IMR-90 (cell line): ENCODE data around the gene MYRFL. TPM values are rescaled to one million over a fixed set of nuclear protein-coding genes. Genes with fewer than 3 reads are reported as not detected.

Source experiments
- ATAC-seq: fragments of 200-7000 bp; cut with Tn5 transposase; 2 replicates; pipeline ENCODE4 v1.9.1; 2020; ENCODE audit warnings: low read depth, mild to moderate bottlenecking, moderate library complexity
- BruUV-seq: library from RNA; stranded (reverse); fragments of 400-500 nt; replicated peaks from 2 replicates; lab custom pipeline; 2021; lab: Mats Ljungman, UMichigan
- CTCF ChIA-PET: fragments of 300-600 bp; formaldehyde crosslinking; extraction: SDS; loops from one replicate; lab custom pipeline; 2021; ENCODE audit warnings: antibody characterized with exemption; lab: Yijun Ruan, JAX
- POLR2A ChIA-PET: fragments of 300-600 bp; sonication (Branson Sonifier 250); formaldehyde crosslinking; loops from one replicate; lab custom pipeline; 2022; ENCODE audit warnings: antibody characterized with exemption; ENCODE audit not compliant: unreplicated experiment; lab: Charles Lee
- DNase-seq: peaks from one replicate; pipeline ENCODE4 v3.0.0; 2013
- H2AFZ ChIP-seq: replicated peaks from 2 replicates; pipeline ENCODE3; 2013; ENCODE audit warnings: low read length, mild to moderate bottlenecking; ENCODE audit not compliant: poor library complexity
- H2AK5ac ChIP-seq: 2 replicates; pipeline ENCODE4 v1.6.1; 2013; ENCODE audit warnings: low read depth, low read length, inconsistent platforms
- H2AK9ac ChIP-seq: replicated peaks from 2 replicates; pipeline ENCODE3; 2013; ENCODE audit warnings: mild to moderate bottlenecking, low read depth, low read length, moderate library complexity; ENCODE audit not compliant: poor library complexity
- H2BK120ac ChIP-seq: 2 replicates; pipeline ENCODE4 v1.6.1; 2013; ENCODE audit warnings: low read depth, low read length, inconsistent platforms
- H2BK15ac ChIP-seq: 3 replicates; pipeline ENCODE4 v1.6.1; 2013; ENCODE audit warnings: low read depth, low read length, inconsistent platforms
- H2BK20ac ChIP-seq: 2 replicates; pipeline ENCODE4 v1.6.1; 2013; ENCODE audit warnings: low read depth, mild to moderate bottlenecking, inconsistent platforms, low read length, moderate library complexity
- H2BK5ac ChIP-seq: 2 replicates; pipeline ENCODE4 v1.6.1; 2013; ENCODE audit warnings: mild to moderate bottlenecking, low read depth, low read length, inconsistent platforms; ENCODE audit not compliant: poor library complexity, severe bottlenecking
- H3K14ac ChIP-seq: replicated peaks from 2 replicates; pipeline ENCODE4 v1.6.1; 2013; ENCODE audit warnings: low read depth, low read length, inconsistent platforms
- H3K18ac ChIP-seq: 2 replicates; pipeline ENCODE4 v1.6.1; 2013; ENCODE audit warnings: low read depth, low read length, control low read depth
- H3K23ac ChIP-seq: 2 replicates; pipeline ENCODE4 v1.6.1; 2013; ENCODE audit warnings: low read depth, low read length, inconsistent platforms
- H3K27ac ChIP-seq: 2 replicates; pipeline ENCODE4 v1.5.1; 2013; ENCODE audit warnings: mild to moderate bottlenecking, control low read depth, low read length; ENCODE audit not compliant: insufficient read depth
- H3K27me3 ChIP-seq: 2 replicates; pipeline ENCODE4 v1.6.1; 2013; ENCODE audit warnings: low read length; ENCODE audit not compliant: control insufficient read depth, insufficient read depth
- H3K36me3 ChIP-seq: 2 replicates; pipeline ENCODE4 v1.6.1; 2013; ENCODE audit warnings: low read length, mixed read lengths; ENCODE audit not compliant: control insufficient read depth, insufficient read depth
- H3K4ac ChIP-seq: 2 replicates; pipeline ENCODE4 v1.6.1; 2013; ENCODE audit warnings: low read depth, low read length, inconsistent platforms
- H3K4me1 ChIP-seq: 2 replicates; pipeline ENCODE4 v1.6.1; 2013; ENCODE audit warnings: low read length, mixed read lengths; ENCODE audit not compliant: control insufficient read depth, insufficient read depth
- H3K4me2 ChIP-seq: 2 replicates; pipeline ENCODE4 v1.6.1; 2013; ENCODE audit warnings: low read depth, mild to moderate bottlenecking, control low read depth, low read length, moderate library complexity
- H3K4me3 ChIP-seq: 2 replicates; pipeline ENCODE4 v1.5.1; 2013; ENCODE audit warnings: low read depth, mild to moderate bottlenecking, control low read depth, low read length, moderate library complexity; ENCODE audit not compliant: insufficient read depth
- H3K56ac ChIP-seq: 2 replicates; pipeline ENCODE4 v1.6.1; 2013; ENCODE audit warnings: low read length, inconsistent platforms; ENCODE audit not compliant: insufficient read depth; ENCODE audit errors: extremely low read depth
- H3K79me1 ChIP-seq, 2 experiments: 2 replicates each; pipeline ENCODE4 v1.6.1; 2013; ENCODE audit warnings: low read length in 2 of 2, inconsistent platforms in 1 of 2, low read depth in 1 of 2
- H3K9ac ChIP-seq: 2 replicates; pipeline ENCODE4 v1.6.1; 2013; ENCODE audit warnings: low read depth, low read length, control low read depth
- H3K9me1 ChIP-seq: 2 replicates; pipeline ENCODE4 v1.6.1; 2013; ENCODE audit warnings: low read length, inconsistent platforms; ENCODE audit not compliant: insufficient read depth
- H3K9me3 ChIP-seq: 2 replicates; pipeline ENCODE4 v1.6.1; 2013; ENCODE audit warnings: low read length; ENCODE audit not compliant: control insufficient read depth, insufficient read depth
- H4K20me1 ChIP-seq: 2 replicates; pipeline ENCODE4 v1.6.1; 2013; ENCODE audit warnings: low read length, inconsistent platforms; ENCODE audit not compliant: insufficient read depth
- H4K5ac ChIP-seq: 2 replicates; pipeline ENCODE4 v1.6.1; 2013; ENCODE audit warnings: mild to moderate bottlenecking, low read depth, low read length, control low read depth
- H4K8ac ChIP-seq, 2 experiments: 2 replicates each; pipeline ENCODE4 v1.6.1; 2013; ENCODE audit warnings: low read depth in 2 of 2, low read length in 2 of 2, control low read depth in 1 of 2, inconsistent platforms in 1 of 2
- H4K91ac ChIP-seq: 2 replicates; pipeline ENCODE4 v1.6.1; 2013; ENCODE audit warnings: low read depth, low read length, inconsistent platforms; ENCODE audit not compliant: insufficient read depth
- MAFK ChIP-seq: IDR thresholded peaks from 2 replicates; pipeline ENCODE4 v1.6.1; 2012; ENCODE audit warnings: low read depth, low read length, improper control_type of control experiment
- MAZ ChIP-seq: IDR thresholded peaks from 2 replicates; pipeline ENCODE4 v1.6.1; 2012; ENCODE audit warnings: low read depth, mild to moderate bottlenecking, low read length, improper control_type of control experiment, moderate library complexity, borderline replicate concordance
- WGBS, 2 experiments: methylation state at CpG; one replicate each; pipeline versions ENCODE4 v1.1.5 to v1.1.7; 2013; ENCODE audit warnings: missing lambda C conversion rate in 2 of 2; ENCODE audit not compliant: insufficient read length in 1 of 2; ENCODE audit errors: extremely low coverage in 2 of 2; 5-methylcytosine and 5-hydroxymethylcytosine counted together
- dilution Hi-C: fragments of 300-500 bp; cut with HindIII; formaldehyde crosslinking; loops from one replicate; pipeline ENCODE4 v1.14.3; 2018; ENCODE audit warnings: low sequenced_read_pairs; ENCODE audit not compliant: unreplicated experiment
- in situ Hi-C: fragments of 300-500 bp; cut with MboI; formaldehyde crosslinking; loops from 3 replicates; pipeline ENCODE4 v1.14.3; 2019; ENCODE audit warnings: low sequenced_read_pairs, inconsistent platforms, mixed read lengths
- intact Hi-C: fragments of 100-400 bp; cut with micrococcal nuclease; formaldehyde crosslinking; loops from 2 replicates; pipeline ENCODE4 v1.10.0; 2022
- polyA plus RNA-seq, 3 experiments: library from polyadenylated mRNA; depleted of rRNA; stranded (reverse); fragments of >200 nt; gene quantifications; 2 replicates each; pipeline ENCODE4 v1.2.3, GENCODE V29; 2012; ENCODE audit warnings: low replicate concordance in 1 of 3
- total RNA-seq: library from RNA; depleted of rRNA; stranded (reverse); fragments of >200 nt; gene quantifications from 2 replicates; pipeline ENCODE4 v1.2.3, GENCODE V29; 2012

The MYRFL gene
- total and polyA plus RNA-seq, 2 of the 4 experiments (the other 2 are of a cell fraction), result not detected

- Histone ChIP-seq H2BK5ac (no peak overlapping the region), H2BK120ac (no peak overlapping the region), H4K8ac (no peak overlapping the region), H3K4ac (no peak overlapping the region), H3K9me3 (no peaks in the 10 kb centered on the region), H3K4me1 (peaks cover 2% of the 10 kb centered on the region; the same call in 1 of the 2 replicates), H3K9me1 (no peaks in the 10 kb centered on the region), H2AK9ac (no peak overlapping the region), H3K27ac (no peak overlapping the region), H2BK20ac (no peak overlapping the region), H3K4me2 (0 out of 2 replicates have a peak overlapping the region, but pooled peaks have one; percentile 60), H3K56ac (no peak overlapping the region), H3K79me1 (no peaks in the 10 kb centered on the region), H3K9ac (no peak overlapping the region), H3K18ac (no peak overlapping the region), H3K4me3 (no peak overlapping the region), H2AK5ac (no peak overlapping the region), H3K23ac (no peak overlapping the region), H2BK15ac (no peak overlapping the region), H3K27me3 (no peaks in the 10 kb centered on the region), H4K5ac (no peak overlapping the region), H4K20me1 (no peaks in the 10 kb centered on the region), H2AFZ (no peak overlapping the region), H3K14ac (no peak overlapping the region), H3K36me3 (no peaks in the 10 kb centered on the region), H4K91ac (no peak overlapping the region)
- in situ Hi-C loops (no loop called here), intact Hi-C loops (loop anchor here (5.0 kb wide), 1 partner anchor 465 kb away; no protein-coding TSS in a partner anchor), dilution Hi-C loops (no loop called here)
- no TSS peak for BruUV-seq
- WGBS, 2 experiments, result no CpG with 5 or more reads among the region's 1 CpG
- DNase-seq (peak; percentile 88), ATAC-seq (peak; percentile 82)
- CTCF ChIA-PET, result interaction anchor here (0.5 kb wide), 1 partner anchor 1489 kb away, joined by 3 read pairs; no protein-coding TSS in a partner anchor
- POLR2A ChIA-PET, result no interaction called here
- TF ChIP-seq MAZ (no peak), MAFK (peak; percentile 60; the same call in 1 of the 2 replicates)
These were observed 72.7 kb downstream of the MYRFL start for GRCh38 chr12:69897744-69898143.
